BLaER1 treated with 17β-estradiol and CSF1 and Interleukin-3, amounts not matched to agents 10 nM and 100 nM (cell line): ENCODE measurements around the gene TBL2.
"Not testable (repeated sequence)": the region's sequence is repeated elsewhere in the genome, so short reads cannot be mapped to it uniquely, and the experiment has no call there.

Source experiments
- H3K27ac ChIP-seq, 11 experiments: shearing (Covaris generic); formaldehyde crosslinking; 2 replicates each; pipeline ENCODE4 v1.8.1; 2022
- H3K27me3 ChIP-seq, 11 experiments: shearing (Covaris generic); formaldehyde crosslinking; 2 replicates each; pipeline ENCODE4 v1.8.1; 2022
- H3K36me3 ChIP-seq, 11 experiments: shearing (Covaris generic); formaldehyde crosslinking; 2 replicates each; pipeline ENCODE4 v1.8.1; 2022
- H3K4me1 ChIP-seq, 10 experiments: shearing (Covaris generic); formaldehyde crosslinking; 2 replicates each; pipeline ENCODE4 v1.8.1; 2022
- H3K4me2 ChIP-seq, 11 experiments: shearing (Covaris generic); formaldehyde crosslinking; 2 replicates each; pipeline ENCODE4 v1.8.1; 2022
- H3K4me3 ChIP-seq, 10 experiments: shearing (Covaris generic); formaldehyde crosslinking; 2 replicates each; pipeline ENCODE4 v1.8.1; 2022
- H3K9ac ChIP-seq, 11 experiments: shearing (Covaris generic); formaldehyde crosslinking; 2 replicates each; pipeline ENCODE4 v1.8.1; 2022
- H3K9me3 ChIP-seq, 11 experiments: shearing (Covaris generic); formaldehyde crosslinking; replicated peaks in 1 of 11; 2 replicates each; pipeline ENCODE4 v1.8.1; 2022
- H4K20me1 ChIP-seq, 11 experiments: shearing (Covaris generic); formaldehyde crosslinking; 2 replicates each; pipeline ENCODE4 v1.8.1; 2022
- Cebpa-rat ChIP-seq, 11 experiments: shearing (Covaris generic); IDR thresholded peaks; 2 replicates each; pipeline ENCODE4 v1.8.1; 2022

Gene TBL2

GRCh38 chr7:73582664-73583202 lies 4.4 kb upstream of the TBL2 start:
- no peaks in the 10 kb centered on the region for H3K27me3 ChIP-seq
- H3K36me3 ChIP-seq = no peaks in the 10 kb centered on the region
- H4K20me1 ChIP-seq = no peaks in the 10 kb centered on the region
- TF ChIP-seq Cebpa-rat (IDR thresholded peaks at IDR 0.05) = peak in 8 of 11 experiments; percentile 28 to 68 (median 44); a peak in 9 of 22 replicates
- peak overlapping the region in 8 of 11 experiments; percentile 64 to 94 (median 76); a peak in 16 of 22 replicates for H3K27ac ChIP-seq
- H3K9me3 ChIP-seq = peaks cover 0 to 4% (median 0%) of the 10 kb centered on the region in 11 experiments; a peak in 1 of 22 replicates
- peaks cover 23 to 88% (median 72%) of the 10 kb centered on the region in 10 experiments for H3K4me1 ChIP-seq
- 0 out of 20 replicates have a peak overlapping the region, but pooled peaks of 1 of the 10 experiments have one; percentile 26 for H3K4me3 ChIP-seq
- H3K4me2 ChIP-seq = peak overlapping the region; percentile 71 to 96 (median 91); a peak in 20 of 22 replicates
- peak overlapping the region in 5 of 11 experiments; percentile 40 to 76 (median 63); a peak in 5 of 22 replicates for H3K9ac ChIP-seq

GRCh38 chr7:73581006-73581405 lies 2.6 kb upstream of the TBL2 start:
- Histone ChIP-seq H3K36me3 (peaks cover 2 to 11% (median 5%) of the 10 kb centered on the region in 11 experiments; a peak in 15 of 22 replicates), H3K27ac (peak overlapping the region in 9 of 11 experiments; percentile 0 to 94 (median 74); a peak in 16 of 22 replicates), H3K4me1 (peaks cover 40 to 86% (median 72%) of the 10 kb centered on the region in 10 experiments), H3K4me2 (peak overlapping the region in 9 of 11 experiments; percentile 72 to 96 (median 91); a peak in 19 of 22 replicates), H4K20me1 (peaks cover 0 to 16% (median 6%) of the 10 kb centered on the region in 11 experiments; a peak in 12 of 22 replicates), H3K9ac (peak overlapping the region in 5 of 11 experiments; percentile 60 to 76 (median 70); a peak in 9 of 22 replicates), H3K4me3 (peak overlapping the region in 1 of 10 experiments; percentile 59; a peak in 2 of 20 replicates)
- not testable (repeated sequence) for H3K9me3 ChIP-seq, H3K27me3 ChIP-seq
- peak in 1 of 11 experiments; percentile 11; a peak in 1 of 22 replicates for TF ChIP-seq Cebpa-rat (IDR thresholded peaks at IDR 0.05)

- H3K9ac ChIP-seq = peak overlapping the region; percentile 89 to 98 (median 96)
- H3K4me1 ChIP-seq = peaks cover 40 to 73% (median 60%) of the 10 kb centered on the region in 10 experiments
- peak overlapping the region; percentile 85 to 95 (median 92) for H3K27ac ChIP-seq
- H3K27me3 ChIP-seq = no peaks in the 10 kb centered on the region
- H4K20me1 ChIP-seq = peaks cover 12 to 41% (median 37%) of the 10 kb centered on the region in 11 experiments; a peak in 19 of 22 replicates
- peak overlapping the region; percentile 84 to 98 (median 93) for H3K4me2 ChIP-seq
- no peak for TF ChIP-seq Cebpa-rat (IDR thresholded peaks at IDR 0.05)
- H3K4me3 ChIP-seq = peak overlapping the region; percentile 84 to 98 (median 94)
- H3K36me3 ChIP-seq = peaks cover 31 to 43% (median 34%) of the 10 kb centered on the region in 11 experiments
- peaks cover 0 to 2% (median 0%) of the 10 kb centered on the region in 11 experiments; a peak in 1 of 22 replicates for H3K9me3 ChIP-seq
Observed at GRCh38 chr7:73577627-73578341, 595 bp downstream of the TBL2 start.

- Histone ChIP-seq H4K20me1 (peaks cover 12 to 68% (median 57%) of the 10 kb centered on the region in 11 experiments; a peak in 19 of 22 replicates), H3K4me1 (peaks cover 17 to 35% (median 24%) of the 10 kb centered on the region in 10 experiments), H3K4me3 (no peak overlapping the region), H3K9me3 (no peaks in the 10 kb centered on the region), H3K9ac (peak overlapping the region in 2 of 11 experiments; percentile 6 to 10; a peak in 1 of 22 replicates), H3K4me2 (no peak overlapping the region), H3K36me3 (peaks cover 71 to 83% (median 74%) of the 10 kb centered on the region in 11 experiments), H3K27ac (no peak overlapping the region), H3K27me3 (no peaks in the 10 kb centered on the region)
- no peak for TF ChIP-seq Cebpa-rat (IDR thresholded peaks at IDR 0.05)
Observed at GRCh38 chr7:73573791-73574190, 4.6 kb downstream of the TBL2 start.

GRCh38 chr7:73573276-73573675 lies 5.1 kb downstream of the TBL2 start:
- Histone ChIP-seq H3K27me3 (no peaks in the 10 kb centered on the region), H3K9me3 (no peaks in the 10 kb centered on the region), H4K20me1 (peaks cover 12 to 70% (median 57%) of the 10 kb centered on the region in 11 experiments; a peak in 19 of 22 replicates), H3K4me1 (peaks cover 17 to 35% (median 24%) of the 10 kb centered on the region in 10 experiments), H3K36me3 (peaks cover 75 to 88% (median 80%) of the 10 kb centered on the region in 11 experiments), H3K27ac (no peak overlapping the region; a peak in 1 of 22 replicates), H3K4me3 (no peak overlapping the region), H3K4me2 (no peak overlapping the region), H3K9ac (peak overlapping the region in 2 of 11 experiments; percentile 6 to 10; a peak in 2 of 22 replicates)
- TF ChIP-seq Cebpa-rat (IDR thresholded peaks at IDR 0.05) = no peak

- Histone ChIP-seq H3K9ac (peak overlapping the region in 1 of 11 experiments; percentile 6; a peak in 2 of 22 replicates), H3K4me1 (peaks cover 17 to 35% (median 24%) of the 10 kb centered on the region in 10 experiments), H3K27ac (no peak overlapping the region; a peak in 1 of 22 replicates), H3K9me3 (no peaks in the 10 kb centered on the region), H3K4me3 (no peak overlapping the region), H3K4me2 (no peak overlapping the region), H3K27me3 (no peaks in the 10 kb centered on the region), H3K36me3 (peaks cover 75 to 93% (median 85%) of the 10 kb centered on the region in 11 experiments), H4K20me1 (peaks cover 12 to 70% (median 57%) of the 10 kb centered on the region in 11 experiments; a peak in 19 of 22 replicates)
- no peak for TF ChIP-seq Cebpa-rat (IDR thresholded peaks at IDR 0.05)
Observed at GRCh38 chr7:73572767-73573186, 5.6 kb downstream of the TBL2 start.

GRCh38 chr7:73570977-73571376 lies 7.4 kb downstream of the TBL2 start:
- Histone ChIP-seq H3K9me3 (no peaks in the 10 kb centered on the region), H3K4me2 (no peak overlapping the region), H3K9ac (no peak overlapping the region), H3K27me3 (no peaks in the 10 kb centered on the region), H3K27ac (no peak overlapping the region), H3K4me3 (no peak overlapping the region), H3K4me1 (peaks cover 4 to 23% (median 11%) of the 10 kb centered on the region in 10 experiments; a peak in 17 of 20 replicates), H3K36me3 (peaks cover 71 to 90% (median 81%) of the 10 kb centered on the region in 11 experiments), H4K20me1 (peaks cover 12 to 64% (median 50%) of the 10 kb centered on the region in 11 experiments; a peak in 19 of 22 replicates)
- no peak for TF ChIP-seq Cebpa-rat (IDR thresholded peaks at IDR 0.05)

- H3K9me3 ChIP-seq = no peaks in the 10 kb centered on the region
- H3K4me3 ChIP-seq = no peak overlapping the region
- H3K27me3 ChIP-seq = no peaks in the 10 kb centered on the region
- no peak overlapping the region for H3K4me2 ChIP-seq
- peaks cover 67 to 85% (median 77%) of the 10 kb centered on the region in 11 experiments for H3K36me3 ChIP-seq
- H3K4me1 ChIP-seq = peaks cover 7 to 22% (median 11%) of the 10 kb centered on the region in 10 experiments; a peak in 13 of 20 replicates
- no peak for TF ChIP-seq Cebpa-rat (IDR thresholded peaks at IDR 0.05)
- H3K9ac ChIP-seq = no peak overlapping the region
- peaks cover 12 to 61% (median 45%) of the 10 kb centered on the region in 11 experiments; a peak in 19 of 22 replicates for H4K20me1 ChIP-seq
- H3K27ac ChIP-seq = no peak overlapping the region
Observed at GRCh38 chr7:73570521-73570920, 7.9 kb downstream of the TBL2 start.
